ENCODE results near the gene SCAMP4. TPM values are rescaled to one million over a fixed set of nuclear protein-coding genes. Genes with fewer than 3 reads are reported as not detected.

The SCAMP4 gene
- total and polyA plus RNA-seq, 9 of the 15 experiments (the other 6 are each of a cell fraction or from before 2014, with no cell fraction given): 0.81 to 45.9 (median 12.8) TPM

GRCh38 chr19:1874554-1875185 lies 30.5 kb upstream of the SCAMP4 start (continued):
- no peak for TF ChIP-seq PBX2 (CRISPR knock-in tag; IDR thresholded peaks at IDR 0.05; ENCODE audit: low read depth)
- TF ChIP-seq PBX2 (tag; conservative IDR thresholded peaks at IDR 0.05; ENCODE audit: low read depth): peak; percentile 44; the same call in 1 of the 2 replicates
- peak; percentile 95 for TF ChIP-seq NR2C1 (IDR thresholded peaks at IDR 0.05)
- TF ChIP-seq NR2C1 (tag; IDR thresholded peaks at IDR 0.05): peak; percentile 87
- no peak for TF ChIP-seq MGA (IDR thresholded peaks at IDR 0.05)
- TF ChIP-seq ZNF133 (CRISPR knock-in tag; IDR thresholded peaks at IDR 0.05): no peak
- no peak for TF ChIP-seq ATF2 (CRISPR knock-in tag; IDR thresholded peaks at IDR 0.05)

Measured in K562 (cell line).